GM18907 (cell line): Measurements from ENCODE around the gene FOXK2.

Source experiments
- ATAC-seq: cut with Tn5 transposase; IDR thresholded peaks from one replicate; pipeline ENCODE4 v1.9.1; 2021; ENCODE audit warnings: mild to moderate bottlenecking, moderate library complexity; ENCODE audit not compliant: unreplicated experiment

The FOXK2 gene

DNA sequence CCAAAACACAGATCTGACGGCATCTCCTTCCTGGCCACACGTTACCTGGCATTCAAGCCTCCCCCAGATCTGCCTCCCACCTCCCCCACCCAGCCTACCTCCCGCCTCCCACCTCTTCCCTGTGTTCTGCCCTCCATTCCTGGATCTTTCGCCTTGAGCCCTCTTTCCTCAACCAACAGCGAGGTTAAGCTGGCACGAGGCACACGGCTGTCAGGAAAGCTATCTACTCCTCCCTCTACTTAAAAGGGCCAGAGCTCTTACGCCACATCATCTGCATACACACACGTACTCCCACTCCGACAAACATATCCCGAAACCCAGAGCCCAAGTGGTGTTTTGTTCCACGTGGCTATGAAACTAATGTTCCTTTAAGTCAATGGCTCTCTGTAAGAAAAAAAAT is 110.7 kb downstream of the FOXK2 start:
- ATAC-seq, result no peak

DNA sequence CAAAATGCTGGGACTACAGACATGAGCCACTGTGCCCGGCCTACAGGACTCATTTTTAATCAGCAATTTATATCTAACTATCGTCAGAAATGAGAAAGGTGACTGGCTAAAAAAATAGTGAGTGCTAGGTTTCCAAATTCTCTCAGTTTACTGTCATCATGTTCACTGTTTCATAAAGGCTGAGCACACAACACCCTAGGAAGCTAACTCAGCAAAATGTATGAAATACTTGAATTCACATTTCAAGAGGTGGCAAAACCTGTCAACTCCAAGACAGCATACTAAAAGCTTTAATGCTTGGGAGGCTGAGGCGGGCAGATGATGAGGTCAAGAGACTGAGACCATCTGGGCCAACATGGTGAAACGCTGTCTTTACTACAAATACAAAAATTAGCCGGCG is 112.0 kb downstream of the FOXK2 start:
- ATAC-seq, result no peak

DNA sequence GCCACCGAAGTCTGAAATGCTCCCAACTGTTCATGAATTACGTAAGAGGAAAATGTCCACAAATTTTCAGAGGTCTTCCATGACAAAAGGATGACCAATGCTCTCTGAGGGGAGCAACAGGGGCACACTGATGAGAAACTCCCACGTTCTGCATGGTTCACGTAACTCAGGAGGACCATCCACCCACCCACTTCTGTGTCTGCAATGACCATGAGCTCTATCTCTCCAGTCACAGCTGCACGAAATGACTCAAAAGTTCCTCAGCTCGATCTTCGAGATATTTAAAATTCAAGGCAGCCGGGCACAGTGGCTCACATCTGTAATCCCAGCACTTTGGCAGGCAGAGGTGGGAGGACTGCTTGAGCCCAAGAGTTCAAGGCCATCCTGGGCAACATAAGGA is 112.9 kb downstream of the FOXK2 start:
- no peak for ATAC-seq

DNA sequence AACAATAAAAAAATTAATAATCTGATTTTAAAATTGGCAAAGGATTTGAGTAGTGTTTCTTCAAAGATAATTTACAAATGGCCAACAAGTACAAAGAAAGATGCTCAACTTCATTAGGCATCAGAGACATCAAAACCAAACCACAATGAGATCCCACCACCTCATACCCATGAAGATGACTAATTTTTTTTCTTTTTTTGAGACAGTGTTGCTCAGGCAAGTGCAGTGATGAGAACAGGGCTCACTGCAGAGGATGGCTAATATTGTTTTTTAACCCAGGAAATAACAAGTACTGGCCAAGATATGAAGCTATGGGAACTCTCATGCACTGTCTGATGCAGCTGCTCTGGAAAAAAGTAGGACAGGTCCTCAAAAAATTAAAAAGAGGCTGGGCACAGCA is 113.8 kb downstream of the FOXK2 start:
- ATAC-seq, result no peak

DNA sequence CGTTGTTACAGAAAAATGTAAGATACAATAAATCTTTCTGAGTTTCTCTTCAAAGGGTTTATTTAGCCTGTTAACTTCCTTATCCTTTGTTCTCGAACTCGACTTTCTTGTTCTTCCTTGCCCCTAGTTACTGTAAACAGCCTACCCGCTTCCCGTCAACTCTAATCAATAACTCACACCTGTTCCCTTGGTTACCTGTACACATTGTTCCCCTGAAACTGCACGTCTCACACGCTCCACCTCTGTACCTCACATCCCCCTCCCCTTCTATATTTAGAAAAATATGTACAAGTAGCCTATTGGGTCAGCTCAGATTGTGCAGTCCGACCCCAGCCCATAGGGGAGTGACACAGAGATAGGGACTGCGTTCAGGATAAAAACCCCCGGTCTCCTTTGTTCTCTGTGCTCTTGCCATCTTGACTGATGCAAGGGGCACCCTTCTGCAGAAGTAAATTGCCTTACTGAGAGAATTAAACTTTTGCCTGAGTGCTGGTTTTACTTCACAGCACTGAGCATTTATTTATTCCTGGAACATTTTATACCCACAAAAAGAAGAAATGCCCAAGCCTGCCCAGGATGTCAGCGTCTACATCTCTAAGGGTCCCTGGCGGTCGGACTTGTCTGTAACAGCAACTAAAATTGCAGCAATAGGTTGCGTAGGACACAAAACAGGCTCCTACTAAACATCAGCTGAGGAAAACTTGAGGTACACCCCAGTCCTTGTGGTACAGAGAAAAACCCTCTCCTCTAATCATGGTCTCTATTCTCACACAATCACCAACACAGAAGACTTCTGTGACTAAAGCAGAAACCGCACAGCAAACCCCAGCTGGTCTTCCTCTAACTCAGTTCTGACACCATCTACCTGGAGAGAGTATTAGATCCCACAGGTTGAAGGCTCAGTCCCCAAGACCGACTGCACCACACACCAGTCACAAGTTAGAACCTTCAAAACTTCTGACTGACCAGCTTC is 117.4 kb downstream of the FOXK2 start:
- ATAC-seq, result no peak

DNA sequence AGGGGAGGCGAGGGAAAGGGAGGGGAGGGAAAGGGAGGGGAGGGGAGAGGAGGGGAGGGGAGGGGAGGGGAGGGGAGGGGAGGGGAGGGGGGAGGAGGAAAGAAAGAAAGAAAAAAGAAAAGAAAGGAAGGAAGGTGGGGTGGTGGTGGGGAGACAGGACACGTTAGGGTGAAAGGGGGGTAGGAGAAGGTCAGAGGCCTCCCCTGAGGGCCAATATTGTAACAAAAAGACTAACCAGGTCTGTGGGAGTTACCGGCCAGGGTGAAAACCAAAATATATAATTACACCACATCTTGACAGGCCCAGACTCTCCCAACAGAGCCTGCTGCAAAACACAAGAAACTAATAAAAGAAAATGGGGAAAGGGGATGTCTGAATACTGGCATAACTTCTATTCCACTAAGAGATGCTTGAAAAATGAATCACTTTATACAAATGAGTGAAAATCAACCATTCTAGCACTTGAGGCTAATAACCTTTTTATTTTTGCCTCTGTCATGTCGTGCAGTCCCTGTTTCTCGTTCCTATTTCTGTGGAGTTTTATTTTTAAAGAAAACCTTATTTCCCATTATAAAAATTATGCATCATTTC is 118.7 kb downstream of the FOXK2 start:
- no peak for ATAC-seq

DNA sequence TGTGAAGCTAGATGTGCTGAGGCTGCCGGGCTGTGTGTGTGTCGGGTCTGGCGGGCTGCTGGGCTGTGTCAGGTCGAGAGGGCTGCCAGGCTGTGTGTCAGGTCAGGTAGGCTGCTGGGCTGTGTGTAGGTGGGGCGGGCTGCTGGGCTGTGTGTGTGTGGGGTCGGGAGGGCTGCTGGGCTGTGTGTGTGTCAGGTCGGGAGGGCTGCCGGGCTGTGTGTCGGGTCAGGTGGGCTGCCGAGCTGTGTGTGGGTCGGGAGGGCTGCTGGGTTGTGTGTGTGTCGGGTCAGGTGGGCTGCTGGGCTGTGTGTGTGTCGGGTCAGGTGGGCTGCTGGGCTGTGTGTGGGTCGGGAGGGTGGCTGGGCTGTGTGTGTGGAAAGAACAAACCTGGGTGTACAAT is 120.1 kb downstream of the FOXK2 start:
- ATAC-seq, result no peak

DNA sequence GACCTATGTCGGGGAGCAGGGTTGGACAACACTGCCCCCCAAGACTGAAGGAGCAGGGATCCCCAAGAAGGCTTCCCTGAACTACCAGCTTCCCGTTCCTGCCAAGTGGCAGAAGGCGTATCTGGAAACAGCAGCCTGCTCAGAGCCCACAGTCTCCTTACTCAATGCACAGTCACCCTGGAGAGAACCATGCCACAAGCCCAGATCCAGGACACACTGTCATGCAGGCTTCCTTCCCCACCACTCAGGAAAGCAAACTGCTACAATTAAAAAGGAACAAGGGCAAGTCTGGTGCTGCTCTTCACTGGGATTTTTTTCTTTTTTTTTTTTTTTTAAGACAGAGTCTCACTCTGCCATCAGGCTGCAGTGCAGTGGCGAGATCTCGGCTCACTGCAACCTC is 120.5 kb downstream of the FOXK2 start:
- no peak for ATAC-seq

DNA sequence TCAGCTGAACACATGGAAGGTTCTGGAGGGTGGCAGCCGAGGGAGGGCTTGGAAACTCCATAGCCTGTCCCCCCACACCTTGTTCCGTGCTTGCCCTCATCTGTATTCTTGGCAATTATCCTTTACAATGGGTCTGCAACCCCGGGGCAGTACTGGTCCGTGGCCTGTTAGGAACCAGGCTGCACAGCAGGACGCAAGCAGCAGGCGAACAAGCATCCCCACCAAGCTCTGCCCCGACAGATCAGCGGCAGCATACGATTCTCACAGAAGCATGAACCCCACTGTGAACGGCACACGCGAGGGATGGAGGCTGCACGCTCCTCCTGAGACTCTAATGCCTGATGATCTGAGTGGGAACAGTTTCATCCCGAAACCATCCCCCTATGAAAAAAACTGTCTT is 122.5 kb downstream of the FOXK2 start:
- ATAC-seq, result no peak

DNA sequence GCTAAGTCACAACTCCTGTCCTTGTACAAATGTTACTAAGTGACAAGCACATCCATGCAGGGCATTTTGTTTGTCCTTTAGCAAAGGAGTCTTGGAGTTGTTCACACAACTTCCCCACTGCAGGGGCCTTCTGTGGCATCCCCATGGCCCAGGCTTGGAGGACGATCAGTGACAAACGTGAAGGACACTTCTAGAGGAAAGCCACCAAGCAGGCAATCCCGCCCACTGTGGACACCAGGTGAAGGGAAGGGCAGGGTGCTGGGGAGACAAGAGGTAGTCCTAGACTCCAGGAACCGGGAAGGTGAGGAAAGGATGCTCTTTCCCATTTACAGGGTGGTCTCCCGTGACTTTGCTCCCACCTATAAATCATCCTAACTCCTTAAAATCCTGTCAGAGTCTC is 124.6 kb downstream of the FOXK2 start:
- ATAC-seq, result no peak

DNA sequence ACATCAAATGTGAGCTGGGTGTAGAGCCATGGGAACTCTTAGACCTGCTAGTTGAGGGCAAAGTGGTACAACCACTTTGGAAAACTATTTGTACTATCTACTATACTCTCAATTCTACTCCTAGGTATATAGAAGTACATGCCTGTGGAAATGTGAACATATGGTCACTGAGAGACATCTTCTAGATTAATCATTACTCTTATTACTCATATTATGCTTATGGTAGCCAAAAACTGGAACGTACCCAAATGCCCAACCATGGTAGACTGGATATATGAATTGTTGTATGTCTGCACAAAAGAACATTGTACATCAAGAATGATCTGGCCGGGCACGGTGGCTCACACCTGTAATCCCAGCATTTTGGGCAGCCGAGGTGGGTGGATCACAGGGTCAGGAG is 126.0 kb downstream of the FOXK2 start:
- no peak for ATAC-seq

DNA sequence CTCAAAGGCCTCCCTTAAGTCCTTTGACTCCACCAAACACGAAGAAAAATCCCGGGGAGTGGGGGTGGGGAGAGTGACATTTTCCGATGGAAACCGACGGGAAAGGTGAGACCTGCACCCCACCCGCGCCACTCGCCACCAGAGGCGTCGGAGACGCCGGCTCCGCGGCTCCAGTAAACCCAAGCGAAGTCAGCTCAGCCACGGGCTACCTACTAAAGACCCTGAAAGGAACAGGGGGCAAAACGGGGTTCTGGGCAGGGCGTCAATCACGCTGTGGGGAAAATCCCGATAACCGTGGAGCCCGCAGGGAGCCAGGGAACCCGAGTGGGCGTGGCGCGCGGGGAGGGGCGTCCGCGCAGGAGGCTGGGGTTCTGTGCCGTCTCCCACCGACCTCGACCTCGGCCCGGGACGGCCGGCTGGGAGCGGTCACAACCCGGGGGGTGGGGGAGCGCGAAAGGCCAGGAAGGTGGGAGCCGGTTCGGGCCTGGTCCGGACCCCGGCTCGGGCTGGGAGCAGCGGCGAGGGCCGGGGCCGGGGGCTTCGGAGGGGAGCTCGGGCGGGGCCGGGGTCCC is 128.1 kb downstream of the FOXK2 start:
- ATAC-seq, result peak; percentile 32

DNA sequence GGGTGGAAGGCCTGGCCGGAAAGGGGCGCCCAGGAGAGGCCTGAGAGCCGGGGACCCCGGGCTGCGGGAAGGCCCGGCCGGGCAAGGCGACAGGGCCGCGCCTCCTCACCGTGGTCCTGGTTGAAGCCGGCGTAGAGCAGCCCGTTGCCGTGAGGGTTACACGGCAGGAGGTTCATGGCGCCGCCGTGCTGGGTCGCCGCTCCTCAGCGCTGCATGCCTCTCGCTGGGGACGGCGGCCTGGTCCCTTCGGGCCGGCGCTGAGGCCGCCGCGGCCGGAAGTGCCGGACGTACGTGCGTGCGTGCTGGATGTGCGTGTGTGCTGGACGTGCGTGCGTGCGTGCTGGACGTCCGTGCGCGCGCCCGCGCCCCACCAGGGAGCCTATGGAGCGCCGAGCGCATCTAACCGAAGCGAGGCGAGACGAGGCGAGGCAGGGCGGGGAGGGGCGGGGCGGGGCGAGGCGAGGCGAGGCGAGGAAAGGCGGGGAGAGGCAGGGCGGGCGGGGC is 128.7 kb downstream of the FOXK2 start, which contains the start of gene WDR45B:
WDR45B (minus strand) TSS at position 280 of the 504 bp plus-strand sequence; CDS start at position 176, 104 bp downstream.
- peak; percentile 84 for ATAC-seq

DNA sequence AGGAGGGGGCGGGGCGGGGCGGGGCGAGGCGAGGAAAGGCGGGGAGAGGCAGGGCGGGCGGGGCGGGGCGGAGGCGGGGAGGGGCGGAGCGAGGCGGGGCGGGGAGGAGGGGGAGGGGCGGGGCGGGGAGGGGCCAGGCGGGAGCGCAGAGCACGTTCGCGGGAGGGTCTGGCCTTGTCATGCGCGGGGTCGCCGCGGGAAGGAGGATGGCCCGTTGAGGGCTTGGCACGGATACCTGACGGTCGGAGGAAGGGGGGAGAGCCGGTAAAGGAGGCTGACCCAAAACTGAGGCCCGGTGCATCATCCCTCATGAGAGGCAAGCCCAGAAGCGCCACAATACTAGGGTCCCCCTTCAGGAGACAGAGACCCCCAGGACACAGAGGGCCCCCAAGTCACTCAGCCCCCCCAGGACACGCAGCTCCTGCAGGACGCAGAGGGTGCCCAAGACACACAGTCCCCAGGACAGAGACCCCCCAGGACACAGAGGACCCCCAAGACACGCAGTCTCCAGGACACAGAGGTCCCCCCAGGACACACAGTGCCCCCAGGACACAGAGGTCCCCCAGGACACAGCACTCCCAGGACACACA is 129.3 kb downstream of the FOXK2 start:
- no peak for ATAC-seq

DNA sequence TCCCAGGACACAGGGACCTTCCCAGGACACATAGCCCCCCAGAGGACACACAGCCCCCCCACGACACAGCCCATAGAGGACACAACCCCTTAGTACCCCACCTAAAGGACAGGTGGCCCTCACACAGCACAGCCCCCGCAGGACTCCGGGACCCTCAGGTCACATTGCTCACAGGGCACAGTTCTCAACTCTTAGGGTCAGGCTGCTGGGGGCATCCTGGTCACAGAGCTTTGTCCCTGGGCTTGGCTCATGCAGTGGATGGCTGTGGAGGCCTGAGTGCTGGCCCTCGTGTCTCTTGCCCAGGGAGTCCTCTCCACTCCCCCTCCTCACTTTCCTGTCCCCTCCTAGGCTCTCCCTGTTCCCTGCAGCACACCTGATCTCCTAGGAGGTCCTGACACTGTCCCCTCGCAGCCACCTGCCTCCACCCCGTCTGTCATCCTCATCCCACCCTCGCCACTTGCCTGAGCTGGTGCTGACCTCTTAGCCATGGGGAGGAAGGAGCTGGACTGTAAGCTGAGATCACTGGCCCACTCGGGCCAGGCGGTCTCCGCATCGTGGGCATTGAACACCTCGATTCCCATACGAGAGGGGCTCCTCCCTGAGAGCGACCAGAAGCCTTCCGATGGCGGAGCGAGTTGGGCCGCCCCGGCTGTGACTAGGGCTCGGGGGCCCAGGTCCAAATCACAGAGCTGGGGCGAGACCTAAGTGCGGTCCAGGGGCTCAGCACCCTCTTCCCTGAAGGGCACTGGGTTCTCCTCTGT is 130.1 kb downstream of the FOXK2 start:
- no peak for ATAC-seq

DNA sequence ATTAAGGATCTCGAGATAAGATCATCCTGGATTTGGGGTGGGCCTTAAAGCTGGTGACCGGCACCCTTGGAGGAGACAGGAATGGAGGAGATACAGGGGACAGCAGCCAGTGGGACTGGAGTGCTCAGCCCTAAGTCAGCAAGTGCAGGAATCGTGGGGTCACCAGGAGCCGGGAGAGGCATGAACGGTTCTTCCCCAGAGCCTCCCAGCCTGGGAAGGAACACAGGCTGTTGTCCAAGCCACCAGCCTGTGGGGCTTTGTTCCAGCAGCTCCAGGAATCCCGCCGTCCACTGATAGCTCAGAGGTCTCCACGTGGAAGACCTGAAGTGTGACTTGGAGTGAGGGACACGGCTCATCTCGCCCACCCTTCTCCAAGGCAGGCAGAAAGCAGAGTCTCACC is 131.2 kb downstream of the FOXK2 start:
- no peak for ATAC-seq

DNA sequence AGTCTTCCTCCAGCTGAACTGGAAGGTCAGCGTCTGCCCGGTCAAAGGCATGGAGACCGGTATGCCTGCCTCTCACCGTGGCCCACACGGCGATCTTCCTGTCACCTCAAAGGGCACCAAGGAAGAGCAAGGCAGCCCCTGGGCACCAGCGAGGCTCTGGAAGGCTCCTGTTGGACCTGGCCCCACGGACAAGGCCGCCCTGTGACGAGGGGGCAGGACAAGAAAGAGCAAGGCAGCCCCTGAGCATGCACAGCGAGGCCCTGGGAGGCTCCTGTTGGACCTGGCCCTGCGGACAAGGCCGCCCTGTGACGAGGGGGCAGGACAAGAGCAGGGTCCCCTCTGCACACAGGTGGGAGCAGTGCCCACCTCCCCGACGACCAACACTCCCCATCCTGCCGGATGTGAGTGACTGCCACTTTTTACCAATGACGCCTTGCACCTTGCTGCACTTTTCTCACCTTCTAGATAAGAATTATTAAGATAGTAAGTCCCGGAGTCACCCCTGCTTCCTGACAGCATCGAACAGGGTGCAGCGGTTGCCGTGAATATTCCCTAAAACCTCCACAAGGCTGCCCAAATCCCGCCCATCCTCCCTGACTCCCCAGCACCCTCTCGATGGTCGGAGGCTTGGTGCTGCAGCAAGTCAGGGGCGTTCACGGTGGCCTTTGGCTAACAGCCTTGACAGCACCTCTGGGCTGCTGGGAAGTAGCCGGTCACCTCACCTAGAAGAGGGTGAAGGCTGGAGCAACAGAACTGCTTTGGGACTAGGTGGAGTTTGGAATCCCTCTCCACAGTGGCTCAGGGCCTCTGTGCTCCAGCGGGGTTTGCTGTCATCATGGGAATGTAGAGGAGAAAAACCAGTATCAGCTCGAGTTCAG is 134.4 kb downstream of the FOXK2 start:
- ATAC-seq, result no peak
